HG02678 (cell line): ENCODE results near the gene MRPL41.
"Not testable (repeated sequence)": the region's sequence is repeated elsewhere in the genome, so short reads cannot be mapped to it uniquely, and the experiment has no call there.

Experiments
- ATAC-seq: cut with Tn5 transposase; IDR thresholded peaks from one replicate; pipeline ENCODE4 v1.9.1; 2021; ENCODE audit warnings: mild to moderate bottlenecking, moderate library complexity; ENCODE audit not compliant: unreplicated experiment

MRPL41 gene

GRCh38 chr9:137581361-137582285 lies 29.9 kb downstream of the MRPL41 start:
- no peak for ATAC-seq

- ATAC-seq = no peak
These were observed 30.7 kb downstream of the MRPL41 start for GRCh38 chr9:137582286-137582860.

GRCh38 chr9:137583347-137583746 lies 31.7 kb downstream of the MRPL41 start:
- no peak for ATAC-seq

GRCh38 chr9:137583957-137584356 lies 32.3 kb downstream of the MRPL41 start:
- no peak for ATAC-seq

GRCh38 chr9:137586854-137587253 lies 35.2 kb downstream of the MRPL41 start:
- ATAC-seq = no peak

GRCh38 chr9:137588311-137588710 lies 36.6 kb downstream of the MRPL41 start:
- ATAC-seq = no peak

GRCh38 chr9:137588891-137589290 lies 37.2 kb downstream of the MRPL41 start:
- no peak for ATAC-seq

GRCh38 chr9:137589441-137590122 lies 37.9 kb downstream of the MRPL41 start:
- peak; percentile 10 for ATAC-seq

GRCh38 chr9:137590123-137590468 lies 38.4 kb downstream of the MRPL41 start:
- ATAC-seq = no peak

GRCh38 chr9:137590469-137591383 lies 39.0 kb downstream of the MRPL41 start, which contains the start of gene ZMYND19:
TSS of gene ZMYND19 (minus strand) at chr9:137590512. CDS start at chr9:137590263, 249 bp downstream.
- ATAC-seq = peak; percentile 95

- ATAC-seq = no peak
These were observed 41.1 kb downstream of the MRPL41 start for GRCh38 chr9:137592767-137593166.

GRCh38 chr9:137593176-137593575 lies 41.5 kb downstream of the MRPL41 start:
- ATAC-seq = no peak

GRCh38 chr9:137596577-137596976 lies 44.9 kb downstream of the MRPL41 start:
- not testable (repeated sequence) for ATAC-seq

GRCh38 chr9:137598943-137599342 lies 47.3 kb downstream of the MRPL41 start:
- ATAC-seq = no peak
